ENCODE measurements around the gene ADAD2.

The ADAD2 gene

GRCh38 chr16:84241778-84242177 is 50.8 kb downstream of the ADAD2 start:
- H4K20me1 ChIP-seq, result no peaks in the 10 kb centered on the region
- no peak overlapping the region for H3K4me3 ChIP-seq
- H3K36me3 ChIP-seq, result no peaks in the 10 kb centered on the region
- H3K9me3 ChIP-seq (replicated peaks in 1 of 11), result peaks cover 0 to 8% (median 0%) of the 10 kb centered on the region in 11 experiments; a peak in 2 of 22 replicates
- H3K27me3 ChIP-seq, result no peaks in the 10 kb centered on the region
- H3K4me1 ChIP-seq, result peaks cover 22 to 29% (median 28%) of the 10 kb centered on the region in 10 experiments
- peak overlapping the region in 3 of 11 experiments; percentile 76 to 87 (median 87); a peak in 4 of 22 replicates for H3K4me2 ChIP-seq
- no peak overlapping the region for H3K9ac ChIP-seq
- H3K27ac ChIP-seq, result no peak overlapping the region
- TF ChIP-seq Cebpa-rat (IDR thresholded peaks at IDR 0.05), result no peak

GRCh38 chr16:84242839-84243238 is 51.9 kb downstream of the ADAD2 start:
- no peak overlapping the region for H3K4me3 ChIP-seq
- H4K20me1 ChIP-seq, result no peaks in the 10 kb centered on the region
- peaks cover 22 to 29% (median 28%) of the 10 kb centered on the region in 10 experiments for H3K4me1 ChIP-seq
- no peak overlapping the region for H3K9ac ChIP-seq
- no peaks in the 10 kb centered on the region for H3K27me3 ChIP-seq
- H3K4me2 ChIP-seq, result no peak overlapping the region
- H3K27ac ChIP-seq, result no peak overlapping the region
- H3K9me3 ChIP-seq (replicated peaks in 1 of 11), result peaks cover 0 to 8% (median 0%) of the 10 kb centered on the region in 11 experiments; a peak in 2 of 22 replicates
- no peaks in the 10 kb centered on the region for H3K36me3 ChIP-seq
- no peak for TF ChIP-seq Cebpa-rat (IDR thresholded peaks at IDR 0.05)

GRCh38 chr16:84243732-84244131 is 52.8 kb downstream of the ADAD2 start:
- H3K9ac ChIP-seq, result no peak overlapping the region
- peaks cover 20 to 29% (median 28%) of the 10 kb centered on the region in 10 experiments for H3K4me1 ChIP-seq
- peaks cover 0 to 8% (median 0%) of the 10 kb centered on the region in 11 experiments; a peak in 2 of 22 replicates for H3K9me3 ChIP-seq (replicated peaks in 1 of 11)
- H3K4me2 ChIP-seq, result no peak overlapping the region
- no peak overlapping the region for H3K27ac ChIP-seq
- no peak for TF ChIP-seq Cebpa-rat (IDR thresholded peaks at IDR 0.05)
- no peaks in the 10 kb centered on the region for H3K27me3 ChIP-seq
- no peaks in the 10 kb centered on the region for H4K20me1 ChIP-seq
- H3K4me3 ChIP-seq, result no peak overlapping the region
- H3K36me3 ChIP-seq, result no peaks in the 10 kb centered on the region

- TF ChIP-seq Cebpa-rat (IDR thresholded peaks at IDR 0.05), result no peak
- H3K9ac ChIP-seq, result no peak overlapping the region
Observed at GRCh38 chr16:84244728-84245127, 53.8 kb downstream of the ADAD2 start.

GRCh38 chr16:84245956-84246678 is 55.2 kb downstream of the ADAD2 start:
- no peaks in the 10 kb centered on the region for H3K36me3 ChIP-seq
- H3K4me2 ChIP-seq, result no peak overlapping the region
- no peak for TF ChIP-seq Cebpa-rat (IDR thresholded peaks at IDR 0.05)
- no peak overlapping the region for H3K9ac ChIP-seq
- no peak overlapping the region for H3K27ac ChIP-seq
- peaks cover 0 to 8% (median 0%) of the 10 kb centered on the region in 11 experiments; a peak in 2 of 22 replicates for H3K9me3 ChIP-seq (replicated peaks in 1 of 11)
- peaks cover 0 to 25% (median 5%) of the 10 kb centered on the region in 10 experiments; a peak in 11 of 20 replicates for H3K4me1 ChIP-seq
- H3K4me3 ChIP-seq, result no peak overlapping the region
- no peaks in the 10 kb centered on the region for H4K20me1 ChIP-seq
- no peaks in the 10 kb centered on the region for H3K27me3 ChIP-seq

More at GRCh38 chr16:84244728-84245127, 53.8 kb downstream of the ADAD2 start:
- Histone ChIP-seq H4K20me1 (no peaks in the 10 kb centered on the region), H3K27me3 (no peaks in the 10 kb centered on the region), H3K4me1 (peaks cover 10 to 25% (median 19%) of the 10 kb centered on the region in 10 experiments), H3K9me3 (replicated peaks in 1 of 11) (peaks cover 0 to 8% (median 0%) of the 10 kb centered on the region in 11 experiments; a peak in 2 of 22 replicates), H3K27ac (no peak overlapping the region), H3K36me3 (no peaks in the 10 kb centered on the region), H3K4me3 (no peak overlapping the region), H3K4me2 (no peak overlapping the region)

GRCh38 chr16:84246679-84247077 is 55.7 kb downstream of the ADAD2 start:
- H4K20me1 ChIP-seq, result no peaks in the 10 kb centered on the region
- H3K4me1 ChIP-seq, result peaks cover 0 to 20% (median 0%) of the 10 kb centered on the region in 10 experiments; a peak in 7 of 20 replicates
- no peak overlapping the region for H3K4me2 ChIP-seq
- H3K9me3 ChIP-seq (replicated peaks in 1 of 11), result peaks cover 0 to 8% (median 0%) of the 10 kb centered on the region in 11 experiments; a peak in 2 of 22 replicates
- no peak overlapping the region for H3K4me3 ChIP-seq
- H3K9ac ChIP-seq, result no peak overlapping the region
- TF ChIP-seq Cebpa-rat (IDR thresholded peaks at IDR 0.05), result no peak
- no peak overlapping the region for H3K27ac ChIP-seq
- no peaks in the 10 kb centered on the region for H3K36me3 ChIP-seq
- no peaks in the 10 kb centered on the region for H3K27me3 ChIP-seq
